Ammon's horn (tissue), 1 donor: ENCODE measurements around the gene GPR82.
"Not testable (repeated sequence)": the region's sequence is repeated elsewhere in the genome, so short reads cannot be mapped to it uniquely, and the experiment has no call there.

Experiments used
- DNase-seq: peaks from one replicate; pipeline ENCODE4 v3.0.0-alpha.2; 2016; ENCODE audit warnings: low spot score

Gene GPR82

DNA sequence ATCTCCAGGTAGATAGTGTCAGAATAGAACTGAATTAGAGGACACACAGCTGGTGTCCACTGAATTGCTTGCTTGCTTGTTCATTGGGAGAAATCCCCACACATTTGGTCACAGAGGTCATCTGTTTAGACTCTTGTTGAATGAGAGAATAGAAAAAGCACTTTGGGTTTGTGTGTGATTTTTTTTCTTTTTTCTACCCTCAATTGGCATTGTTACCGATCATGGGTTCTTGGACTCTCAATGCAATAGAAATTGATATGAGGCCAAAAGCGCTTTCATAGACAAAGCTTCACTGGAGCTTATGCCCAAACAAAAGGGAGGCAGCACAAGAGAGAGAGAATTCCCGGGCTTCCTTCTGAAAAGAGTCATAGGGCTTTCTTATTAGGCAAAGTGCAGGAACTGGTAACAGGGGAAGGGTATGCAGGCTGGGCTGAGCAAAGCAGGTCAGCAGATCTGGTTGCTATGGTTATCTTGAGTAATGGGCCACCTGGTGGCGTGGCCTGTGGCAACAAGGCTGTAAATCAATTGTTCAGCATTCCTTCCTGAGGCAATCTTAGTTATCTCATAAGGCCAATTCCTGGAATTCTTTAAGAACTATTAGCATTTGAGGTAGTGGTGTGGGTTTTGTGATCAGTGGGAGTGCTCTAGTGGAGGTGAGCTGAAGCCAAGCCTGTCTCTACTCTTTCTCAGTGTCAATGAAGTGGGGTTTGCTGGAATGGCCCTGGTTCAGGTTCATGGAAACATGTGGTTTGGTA lies 5.3 kb upstream of the GPR82 start:
- peak; percentile 27 for DNase-seq

DNA sequence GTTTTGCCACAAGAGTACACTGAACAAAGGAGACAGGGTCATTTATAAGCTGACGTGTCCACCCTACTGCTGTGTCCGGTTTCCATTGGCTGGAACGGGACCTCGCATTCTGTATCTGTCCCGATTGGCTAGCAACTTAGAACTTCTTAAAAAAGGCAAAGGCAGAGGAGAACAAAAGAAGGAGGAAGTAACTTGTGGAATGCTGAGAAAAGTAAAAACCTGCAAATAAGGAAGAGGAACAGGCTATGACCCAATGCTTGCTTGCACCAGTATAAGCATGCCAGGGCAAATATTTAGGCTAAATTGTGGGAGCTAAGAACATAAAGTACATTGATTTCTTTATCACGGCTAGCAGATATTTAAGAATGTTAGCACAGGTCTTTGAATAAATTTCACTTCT lies 4.4 kb upstream of the GPR82 start:
- not testable (repeated sequence) for DNase-seq

GRCh38 chrX:41720125-41720779 lies 3.7 kb upstream of the GPR82 start:
- DNase-seq: no peak

GRCh38 chrX:41721590-41721989 lies 2.4 kb upstream of the GPR82 start:
- DNase-seq: no peak

DNA sequence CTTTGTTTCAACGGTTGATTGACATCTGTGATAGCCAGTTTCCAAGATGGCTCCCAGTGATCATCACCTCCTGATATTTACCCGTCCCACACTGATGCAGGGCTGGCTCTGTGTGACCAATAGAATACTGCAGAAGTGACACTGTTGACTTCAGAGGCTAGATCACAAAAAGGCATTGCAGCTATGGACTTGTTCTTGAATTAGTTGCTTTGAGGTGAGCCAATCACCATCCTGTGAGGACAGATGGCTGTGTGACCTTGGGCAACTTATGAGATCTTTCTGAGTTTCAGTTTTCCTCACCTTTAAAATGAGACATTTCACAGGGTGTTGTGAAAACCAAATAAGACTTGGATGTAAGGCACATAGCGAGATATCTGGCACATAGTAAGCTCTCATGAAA lies 1.8 kb upstream of the GPR82 start:
- DNase-seq: no peak

DNA sequence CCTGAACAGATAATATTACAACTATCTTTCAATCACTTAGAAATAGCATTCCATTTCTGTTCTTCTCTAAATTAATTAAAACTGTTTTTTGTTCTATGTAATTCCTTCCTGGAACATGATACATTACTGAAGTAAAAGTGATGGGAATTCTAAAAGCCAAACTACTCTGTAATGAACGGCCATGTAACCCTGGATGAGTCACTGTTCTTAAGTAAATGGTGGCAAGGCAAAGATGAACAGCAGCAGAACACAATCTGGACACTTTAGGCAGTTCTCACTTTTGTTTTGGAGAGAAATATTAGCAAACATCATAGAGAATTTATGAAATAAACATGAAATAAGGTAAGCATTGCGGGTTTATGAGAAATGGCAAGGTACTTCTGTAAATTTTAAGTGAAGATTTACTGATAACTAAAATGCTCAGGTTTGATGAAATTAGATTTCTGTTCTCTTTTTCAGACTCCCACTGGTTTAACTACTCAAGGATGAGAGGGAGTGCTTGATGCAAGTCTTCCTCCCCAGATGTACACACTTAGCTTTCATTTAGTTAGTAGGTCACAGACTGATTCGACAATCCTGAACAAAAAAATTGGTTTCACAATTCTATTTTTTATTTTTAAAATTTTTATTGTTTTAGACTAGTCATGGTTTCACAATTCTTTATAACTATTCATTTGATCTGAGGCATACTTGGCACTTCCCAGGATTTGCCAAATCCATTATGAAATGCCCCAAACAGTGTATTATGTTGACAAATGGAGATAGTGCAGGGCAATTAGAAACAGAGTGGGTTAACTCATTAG lies 964 bp upstream of the GPR82 start:
- DNase-seq: no peak

DNA sequence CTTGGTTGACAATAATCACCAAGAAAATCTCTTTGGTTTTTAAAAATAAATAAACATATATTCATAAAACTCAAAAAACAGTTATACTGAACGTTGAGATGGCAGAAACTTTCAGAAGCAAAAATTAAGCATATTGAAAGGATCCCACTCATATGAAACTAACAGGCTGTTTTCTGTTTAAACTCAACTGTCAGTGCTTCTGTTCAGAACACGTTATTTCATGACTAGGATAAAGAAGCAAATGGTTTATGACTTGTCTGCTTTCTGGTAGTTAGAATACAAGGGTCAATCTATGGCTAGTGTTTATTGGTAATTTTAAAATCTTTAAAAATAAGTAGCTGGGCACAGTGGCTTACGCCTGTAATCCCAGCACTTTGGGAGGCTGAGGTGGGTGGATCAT lies 4.1 kb downstream of the GPR82 start:
- no peak for DNase-seq

DNA sequence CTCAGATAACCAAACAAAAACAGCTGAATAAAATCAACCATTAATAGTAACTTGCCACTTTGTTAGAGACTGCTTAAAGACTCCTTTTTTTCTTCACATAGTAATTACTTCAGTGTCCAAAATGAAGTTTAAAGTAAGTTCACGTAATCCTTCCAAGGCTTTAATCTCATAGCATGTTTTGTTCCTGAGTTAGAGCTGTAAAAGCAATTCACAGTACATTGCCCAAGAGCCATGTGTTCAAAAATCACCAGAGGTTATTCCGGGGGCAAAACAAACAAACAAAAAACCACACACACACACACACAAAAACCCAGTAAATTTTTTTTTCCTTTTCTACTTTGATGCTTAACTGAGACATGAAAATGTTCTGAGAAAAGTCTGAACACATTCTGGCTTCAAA lies 6.1 kb downstream of the GPR82 start:
- DNase-seq: no peak

- no peak for DNase-seq
Measured at GRCh38 chrX:41732260-41732659, 8.3 kb downstream of the GPR82 start.

GRCh38 chrX:41733939-41734338 lies 10.0 kb downstream of the GPR82 start:
- DNase-seq: peak; percentile 8

DNA sequence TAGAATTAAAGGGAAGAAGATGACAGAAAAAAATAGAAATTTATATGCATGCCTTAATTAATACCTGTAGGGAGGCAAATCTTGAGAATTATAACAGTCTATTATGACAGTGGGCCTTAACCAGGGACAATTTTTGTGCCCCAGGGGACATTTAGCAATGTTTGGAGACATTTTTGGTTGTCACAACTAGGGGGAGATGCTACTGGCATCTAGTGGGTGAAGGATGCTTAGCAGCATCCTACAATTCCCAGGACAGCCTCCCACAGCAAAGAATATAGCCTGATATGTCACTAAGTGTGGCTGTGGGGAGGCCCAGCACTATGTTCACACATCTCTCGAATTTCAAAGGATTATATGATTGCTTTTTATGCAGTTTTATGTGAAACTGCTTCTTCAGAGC lies 10.5 kb downstream of the GPR82 start:
- DNase-seq: peak; percentile 44

- no peak for DNase-seq
Measured at GRCh38 chrX:41737065-41737464, 13.1 kb downstream of the GPR82 start.

DNA sequence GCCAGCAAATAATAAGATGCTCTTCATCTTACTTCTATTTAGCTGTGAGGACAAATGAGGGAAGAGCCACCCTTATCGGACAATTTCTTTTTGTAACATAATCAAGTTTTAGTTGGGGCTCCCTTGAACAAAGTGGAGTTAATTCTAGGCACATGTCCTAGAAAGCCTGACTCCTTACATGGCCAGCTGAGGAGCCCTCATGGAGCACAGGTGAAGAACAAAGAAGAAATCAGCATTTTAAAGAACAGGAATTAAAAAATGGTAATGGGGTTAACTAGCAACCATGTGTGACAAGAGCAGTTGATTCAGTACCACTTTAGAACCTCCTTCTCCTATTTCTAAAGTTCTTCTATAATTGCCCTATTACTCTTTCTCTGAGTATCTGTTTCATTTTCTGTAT lies 15.9 kb downstream of the GPR82 start:
- DNase-seq: no peak

DNA sequence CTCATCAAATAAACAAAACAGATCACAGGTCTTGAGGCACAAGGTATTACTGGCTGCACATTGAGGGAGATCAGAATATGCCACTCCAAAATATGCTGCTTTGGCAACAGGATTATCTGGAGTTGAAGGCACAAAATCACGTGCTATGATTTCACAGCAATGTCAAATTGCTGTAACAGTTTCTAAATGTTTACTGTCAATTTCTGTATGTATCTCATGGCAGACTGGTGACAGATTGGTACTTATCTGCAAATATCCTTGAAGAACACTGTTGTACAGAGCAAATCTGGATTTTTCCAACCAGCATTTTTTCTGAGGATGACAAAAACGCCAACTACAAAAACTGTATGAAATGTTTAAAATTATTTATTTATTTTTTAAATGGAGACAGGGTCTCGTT lies 26.7 kb downstream of the GPR82 start:
- no peak for DNase-seq

DNA sequence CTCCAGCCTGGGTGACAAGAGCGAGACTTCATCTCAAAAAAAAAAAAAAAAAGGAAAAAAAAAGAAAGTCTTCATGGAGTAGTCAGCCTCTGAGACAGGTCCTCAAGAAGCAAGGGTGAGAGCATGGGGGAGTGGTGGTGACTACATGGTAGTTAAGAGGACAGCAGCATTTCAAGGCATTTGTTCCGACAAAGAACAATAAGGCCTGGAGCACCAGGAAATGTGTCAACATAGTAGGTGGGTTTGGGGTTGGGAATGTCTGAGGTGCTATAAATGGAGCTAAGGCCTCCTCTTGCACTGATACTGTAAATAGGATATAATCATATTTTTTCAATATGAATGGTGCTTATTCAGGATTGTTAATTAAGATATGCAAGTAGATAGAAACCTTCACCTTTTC lies 34.4 kb downstream of the GPR82 start:
- DNase-seq: no peak

DNA sequence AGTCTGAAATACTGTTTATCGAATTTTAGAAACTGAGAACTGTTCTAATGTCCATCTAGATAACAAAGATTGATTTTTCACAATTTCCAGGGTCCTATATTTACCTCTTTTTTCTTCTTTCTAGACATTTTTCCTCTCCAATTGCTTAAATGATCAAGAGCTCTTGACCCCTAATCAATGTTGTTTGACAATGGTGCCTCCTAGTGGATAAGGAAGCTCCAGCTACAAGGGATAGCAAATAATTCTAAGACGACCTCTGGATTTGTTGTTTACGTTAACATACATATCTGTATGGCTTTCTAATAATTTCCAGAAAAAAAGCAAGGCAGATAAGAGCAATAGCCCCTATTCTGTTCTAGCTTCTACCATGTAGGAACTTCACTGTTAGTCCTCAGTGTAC lies 35.8 kb downstream of the GPR82 start:
- DNase-seq: peak; percentile 20

DNA sequence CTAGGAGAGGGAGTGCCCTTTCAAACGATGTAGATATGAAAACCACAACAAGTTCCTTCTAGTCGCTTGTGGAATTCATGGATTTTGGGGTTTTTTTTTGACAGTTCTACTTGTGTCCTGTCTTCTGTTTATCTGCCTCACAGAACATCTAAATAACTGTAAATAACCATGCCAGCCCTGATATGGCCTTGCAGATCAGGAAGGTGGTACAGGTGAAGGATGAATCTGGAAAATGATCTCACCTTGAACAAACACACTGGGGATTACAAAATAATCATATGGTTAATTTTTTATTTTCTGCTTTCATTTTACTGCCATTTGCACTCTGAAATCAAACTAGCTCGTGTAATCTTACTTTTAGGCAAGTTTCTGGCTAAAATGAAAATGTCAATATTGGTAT lies 37.2 kb downstream of the GPR82 start:
- DNase-seq: no peak

GRCh38 chrX:41761702-41762101 lies 37.7 kb downstream of the GPR82 start:
- DNase-seq: no peak

- DNase-seq: no peak
Measured at GRCh38 chrX:41779030-41779564, 55.1 kb downstream of the GPR82 start.
